Measurements from ENCODE around the gene RASGRF2. TPM values are rescaled to one million over a fixed set of nuclear protein-coding genes. Genes with fewer than 3 reads are reported as not detected.

RASGRF2 gene
- total and polyA plus RNA-seq, 2 experiments from 2014 or later: 0.04 TPM; not detected in 1

GRCh38 chr5:81151546-81151945 is 191.4 kb downstream of the RASGRF2 start:
- no peak overlapping the region for H3K9ac ChIP-seq
- H3K27ac ChIP-seq: no peak overlapping the region
- H3K9me3 ChIP-seq (ENCODE audit: low read depth): no peaks in the 10 kb centered on the region
- H3K4me1 ChIP-seq (ENCODE audit: insufficient read depth): no peaks in the 10 kb centered on the region
- in situ Hi-C loops (cut with MboI): no loop called here
- H3K4me2 ChIP-seq (ENCODE audit: unreplicated experiment): no peak overlapping the region
- H2AFZ ChIP-seq: no peak overlapping the region
- TF ChIP-seq EZH2 (IDR thresholded peaks at IDR 0.05; ENCODE audit: insufficient read depth, poor library complexity, severe bottlenecking): no peak
- no peak for TF ChIP-seq EZH2phosphoT487 (IDR thresholded peaks at IDR 0.05; ENCODE audit: insufficient read depth, low read depth)
- no peak overlapping the region for H3K4me3 ChIP-seq
- H3K27me3 ChIP-seq (replicated peaks; ENCODE audit: insufficient read depth): no peaks in the 10 kb centered on the region; the same call in 1 of the 2 replicates
- 27 to 36% methylated on average over 1 of the region's 1 CpG for WGBS, 2 experiments (ENCODE audit: low coverage in 1 of 2, low lambda C conversion rate in 2 of 2, missing lambda C conversion rate in 2 of 2)
- H3K9me2 ChIP-seq (ENCODE audit: insufficient read depth): no peaks in the 10 kb centered on the region
- no peaks in the 10 kb centered on the region for H4K20me1 ChIP-seq (ENCODE audit: insufficient read depth)
- H3F3A ChIP-seq (ENCODE audit: insufficient read depth): no peaks in the 10 kb centered on the region
- H3K36me3 ChIP-seq (ENCODE audit: low read depth): no peaks in the 10 kb centered on the region
- H3K79me2 ChIP-seq (ENCODE audit: insufficient read depth): no peaks in the 10 kb centered on the region
- DNase-seq: peak; percentile 36

GRCh38 chr5:81154725-81155124 is 194.6 kb downstream of the RASGRF2 start:
- H3F3A ChIP-seq (ENCODE audit: insufficient read depth): no peaks in the 10 kb centered on the region
- no peaks in the 10 kb centered on the region for H4K20me1 ChIP-seq (ENCODE audit: insufficient read depth)
- no peaks in the 10 kb centered on the region for H3K27me3 ChIP-seq (replicated peaks; ENCODE audit: insufficient read depth)
- no peaks in the 10 kb centered on the region for H3K36me3 ChIP-seq (ENCODE audit: low read depth)
- no peak overlapping the region for H3K27ac ChIP-seq
- TF ChIP-seq EZH2 (IDR thresholded peaks at IDR 0.05; ENCODE audit: insufficient read depth, poor library complexity, severe bottlenecking) (no peak), EZH2phosphoT487 (IDR thresholded peaks at IDR 0.05; ENCODE audit: insufficient read depth, low read depth) (no peak)
- H3K4me3 ChIP-seq: no peak overlapping the region
- no peak overlapping the region for H3K9ac ChIP-seq
- H2AFZ ChIP-seq: no peak overlapping the region
- no peaks in the 10 kb centered on the region for H3K4me1 ChIP-seq (ENCODE audit: insufficient read depth)
- in situ Hi-C loops (cut with MboI): no loop called here
- no peaks in the 10 kb centered on the region for H3K79me2 ChIP-seq (ENCODE audit: insufficient read depth)
- no peak overlapping the region for H3K4me2 ChIP-seq (ENCODE audit: unreplicated experiment)
- H3K9me3 ChIP-seq (ENCODE audit: low read depth): no peaks in the 10 kb centered on the region
- H3K9me2 ChIP-seq (ENCODE audit: insufficient read depth): no peaks in the 10 kb centered on the region
- no peak for DNase-seq

- Histone ChIP-seq H3K4me2 (ENCODE audit: unreplicated experiment) (no peak overlapping the region), H3K4me3 (no peak overlapping the region), H4K20me1 (ENCODE audit: insufficient read depth) (no peaks in the 10 kb centered on the region), H3K9me3 (ENCODE audit: low read depth) (no peaks in the 10 kb centered on the region), H3K36me3 (ENCODE audit: low read depth) (no peaks in the 10 kb centered on the region), H3K9me2 (ENCODE audit: insufficient read depth) (no peaks in the 10 kb centered on the region), H3K27ac (no peak overlapping the region), H2AFZ (no peak overlapping the region), H3K79me2 (ENCODE audit: insufficient read depth) (no peaks in the 10 kb centered on the region), H3F3A (ENCODE audit: insufficient read depth) (no peaks in the 10 kb centered on the region), H3K9ac (no peak overlapping the region), H3K4me1 (ENCODE audit: insufficient read depth) (no peaks in the 10 kb centered on the region), H3K27me3 (replicated peaks; ENCODE audit: insufficient read depth) (no peaks in the 10 kb centered on the region)
- TF ChIP-seq EZH2 (IDR thresholded peaks at IDR 0.05; ENCODE audit: insufficient read depth, poor library complexity, severe bottlenecking) (no peak), EZH2phosphoT487 (IDR thresholded peaks at IDR 0.05; ENCODE audit: insufficient read depth, low read depth) (no peak)
- in situ Hi-C loops (cut with MboI): no loop called here
- 79 to 84% methylated on average over 6 of the region's 6 CpGs for WGBS, 2 experiments (ENCODE audit: low coverage in 1 of 2, low lambda C conversion rate in 2 of 2, missing lambda C conversion rate in 2 of 2)
- no peak for DNase-seq
Measured at GRCh38 chr5:81156732-81157131, 196.6 kb downstream of the RASGRF2 start.

GRCh38 chr5:81161012-81161601 is 200.9 kb downstream of the RASGRF2 start:
- Histone ChIP-seq H4K20me1 (ENCODE audit: insufficient read depth) (no peaks in the 10 kb centered on the region), H3K36me3 (ENCODE audit: low read depth) (no peaks in the 10 kb centered on the region), H3K79me2 (ENCODE audit: insufficient read depth) (no peaks in the 10 kb centered on the region), H2AFZ (no peak overlapping the region), H3F3A (ENCODE audit: insufficient read depth) (no peaks in the 10 kb centered on the region), H3K27me3 (replicated peaks; ENCODE audit: insufficient read depth) (no peaks in the 10 kb centered on the region), H3K9ac (no peak overlapping the region), H3K9me2 (ENCODE audit: insufficient read depth) (no peaks in the 10 kb centered on the region), H3K9me3 (ENCODE audit: low read depth) (no peaks in the 10 kb centered on the region), H3K4me1 (ENCODE audit: insufficient read depth) (no peaks in the 10 kb centered on the region), H3K4me3 (no peak overlapping the region), H3K4me2 (ENCODE audit: unreplicated experiment) (no peak overlapping the region), H3K27ac (no peak overlapping the region)
- DNase-seq: no peak
- TF ChIP-seq EZH2phosphoT487 (IDR thresholded peaks at IDR 0.05; ENCODE audit: insufficient read depth, low read depth) (no peak), EZH2 (IDR thresholded peaks at IDR 0.05; ENCODE audit: insufficient read depth, poor library complexity, severe bottlenecking) (no peak)
- WGBS, 2 experiments (ENCODE audit: low coverage in 1 of 2, low lambda C conversion rate in 2 of 2, missing lambda C conversion rate in 2 of 2): 78 to 83% methylated on average over 5 of the region's 5 CpGs
- in situ Hi-C loops (cut with MboI): no loop called here

GRCh38 chr5:81162501-81162900 is 202.3 kb downstream of the RASGRF2 start:
- no peak for DNase-seq
- Histone ChIP-seq H3K79me2 (ENCODE audit: insufficient read depth) (no peaks in the 10 kb centered on the region), H3F3A (ENCODE audit: insufficient read depth) (no peaks in the 10 kb centered on the region), H4K20me1 (ENCODE audit: insufficient read depth) (no peaks in the 10 kb centered on the region), H3K36me3 (ENCODE audit: low read depth) (no peaks in the 10 kb centered on the region), H3K27me3 (replicated peaks; ENCODE audit: insufficient read depth) (no peaks in the 10 kb centered on the region), H3K4me2 (ENCODE audit: unreplicated experiment) (no peak overlapping the region), H3K9ac (no peak overlapping the region), H3K4me3 (no peak overlapping the region), H2AFZ (no peak overlapping the region), H3K4me1 (ENCODE audit: insufficient read depth) (no peaks in the 10 kb centered on the region), H3K9me2 (ENCODE audit: insufficient read depth) (no peaks in the 10 kb centered on the region), H3K9me3 (ENCODE audit: low read depth) (no peaks in the 10 kb centered on the region), H3K27ac (no peak overlapping the region)
- TF ChIP-seq EZH2 (IDR thresholded peaks at IDR 0.05; ENCODE audit: insufficient read depth, poor library complexity, severe bottlenecking) (no peak), EZH2phosphoT487 (IDR thresholded peaks at IDR 0.05; ENCODE audit: insufficient read depth, low read depth) (no peak)
- 59 to 64% methylated on average over 9 of the region's 9 CpGs for WGBS, 2 experiments (ENCODE audit: low coverage in 1 of 2, low lambda C conversion rate in 2 of 2, missing lambda C conversion rate in 2 of 2)
- in situ Hi-C loops (cut with MboI): no loop called here

Measured in GM23248 (cell line).